GM18505 (cell line): ENCODE data around the gene CCDC197.

Source experiments
- ATAC-seq: cut with Tn5 transposase; IDR thresholded peaks from one replicate; pipeline ENCODE4 v1.9.1; 2021; ENCODE audit not compliant: unreplicated experiment
- POLR2A ChIP-seq: IDR thresholded peaks from 4 replicates; pipeline ENCODE4 v1.6.1; 2011; ENCODE audit warnings: borderline replicate concordance; ENCODE audit not compliant: insufficient read depth, insufficient read length; ENCODE audit errors: extremely low read depth

The CCDC197 gene

GRCh38 chr14:94037954-94038353 lies 40.9 kb downstream of the CCDC197 start:
- no peak for TF ChIP-seq POLR2A
- ATAC-seq, result no peak

- no peak for TF ChIP-seq POLR2A
- no peak for ATAC-seq
Observed at GRCh38 chr14:94038510-94038909, 41.4 kb downstream of the CCDC197 start.

- TF ChIP-seq POLR2A, result no peak
- no peak for ATAC-seq
Observed at GRCh38 chr14:94038921-94039629, 42.0 kb downstream of the CCDC197 start.

GRCh38 chr14:94040247-94040646 lies 43.1 kb downstream of the CCDC197 start:
- TF ChIP-seq POLR2A, result no peak
- no peak for ATAC-seq

GRCh38 chr14:94040796-94041195 lies 43.7 kb downstream of the CCDC197 start:
- ATAC-seq, result no peak

GRCh38 chr14:94041551-94042346 lies 44.6 kb downstream of the CCDC197 start:
- ATAC-seq, result no peak
- TF ChIP-seq POLR2A, result no peak

More at GRCh38 chr14:94040796-94041195, 43.7 kb downstream of the CCDC197 start:
- TF ChIP-seq POLR2A, result no peak

GRCh38 chr14:94042433-94043091 lies 45.5 kb downstream of the CCDC197 start:
- TF ChIP-seq POLR2A, result no peak
- no peak for ATAC-seq

GRCh38 chr14:94043111-94043755 lies 46.1 kb downstream of the CCDC197 start:
- TF ChIP-seq POLR2A, result no peak
- no peak for ATAC-seq

GRCh38 chr14:94043756-94044475 lies 46.8 kb downstream of the CCDC197 start:
- TF ChIP-seq POLR2A, result no peak
- ATAC-seq, result no peak

- ATAC-seq, result no peak
- no peak for TF ChIP-seq POLR2A
Observed at GRCh38 chr14:94044476-94045091, 47.5 kb downstream of the CCDC197 start.

GRCh38 chr14:94045101-94045500 lies 48.0 kb downstream of the CCDC197 start:
- ATAC-seq, result no peak
- no peak for TF ChIP-seq POLR2A
